OCI-LY7 (cell line): ENCODE measurements around the gene ANP32A.

ENCODE experiments used
- EZH2phosphoT487 ChIP-seq: fragments of 200-600 bp; sonication (generic); IDR thresholded peaks from 2 replicates; pipeline ENCODE4 v1.6.1; 2018; ENCODE audit warnings: low read depth, borderline replicate concordance, mild to moderate bottlenecking, mixed run types, antibody characterized with exemption, low read length, moderate library complexity, mixed read lengths
- TF ChIP-seq, protein P1 (sequence below): fragments of 200-600 bp; sonication (generic); conservative IDR thresholded peaks from 2 replicates; pipeline ENCODE4 v1.5.1; 2014; ENCODE audit warnings: mild to moderate bottlenecking, antibody characterized with exemption, low read length, moderate library complexity, mixed read lengths

DNA sequence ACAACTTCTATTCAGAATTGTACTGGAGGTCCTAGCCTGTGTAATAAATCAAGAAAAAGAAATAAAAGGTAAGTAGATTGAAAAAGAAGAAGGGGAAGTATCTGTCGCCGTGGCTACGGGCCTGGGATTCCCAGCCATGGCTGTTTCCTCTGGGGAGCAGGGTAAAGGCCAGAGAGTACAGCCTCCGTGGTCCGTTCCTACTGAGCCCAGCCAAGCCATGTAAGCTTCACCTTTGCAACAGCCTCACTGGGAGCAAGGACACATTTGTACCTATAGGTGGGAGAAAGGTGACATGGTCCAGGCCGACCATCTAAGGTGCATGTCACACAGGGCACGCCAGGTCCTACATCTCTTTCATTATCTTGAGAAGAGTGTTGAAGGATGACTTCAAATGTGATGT lies 71.3 kb downstream of the ANP32A start:
- TF ChIP-seq, protein P1, sequence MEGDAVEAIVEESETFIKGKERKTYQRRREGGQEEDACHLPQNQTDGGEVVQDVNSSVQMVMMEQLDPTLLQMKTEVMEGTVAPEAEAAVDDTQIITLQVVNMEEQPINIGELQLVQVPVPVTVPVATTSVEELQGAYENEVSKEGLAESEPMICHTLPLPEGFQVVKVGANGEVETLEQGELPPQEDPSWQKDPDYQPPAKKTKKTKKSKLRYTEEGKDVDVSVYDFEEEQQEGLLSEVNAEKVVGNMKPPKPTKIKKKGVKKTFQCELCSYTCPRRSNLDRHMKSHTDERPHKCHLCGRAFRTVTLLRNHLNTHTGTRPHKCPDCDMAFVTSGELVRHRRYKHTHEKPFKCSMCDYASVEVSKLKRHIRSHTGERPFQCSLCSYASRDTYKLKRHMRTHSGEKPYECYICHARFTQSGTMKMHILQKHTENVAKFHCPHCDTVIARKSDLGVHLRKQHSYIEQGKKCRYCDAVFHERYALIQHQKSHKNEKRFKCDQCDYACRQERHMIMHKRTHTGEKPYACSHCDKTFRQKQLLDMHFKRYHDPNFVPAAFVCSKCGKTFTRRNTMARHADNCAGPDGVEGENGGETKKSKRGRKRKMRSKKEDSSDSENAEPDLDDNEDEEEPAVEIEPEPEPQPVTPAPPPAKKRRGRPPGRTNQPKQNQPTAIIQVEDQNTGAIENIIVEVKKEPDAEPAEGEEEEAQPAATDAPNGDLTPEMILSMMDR = no peak
- no peak for TF ChIP-seq EZH2phosphoT487
